K562 (cell line): ENCODE results near the gene MLN. TPM values are rescaled to one million over a fixed set of nuclear protein-coding genes. Genes with fewer than 3 reads are reported as not detected.

ENCODE experiments used
- ARID2 ChIP-seq: fragments of 450-650 bp; IDR thresholded peaks from 2 replicates; pipeline ENCODE4 v1.6.1; 2017; ENCODE audit warnings: antibody characterized with exemption, mild to moderate bottlenecking
- ETV6 ChIP-seq, 3 experiments: fragments of 150-350 bp in 1 of 3; sonication (generic) in 1 of 3; formaldehyde crosslinking in 1 of 3; IDR thresholded peaks; 2 replicates each; pipeline versions ENCODE4 v1.6.1 to v1.8.0; 2014 to 2022; ENCODE audit warnings: borderline replicate concordance in 2 of 3, low read depth in 2 of 3, antibody characterized with exemption in 1 of 3, low read length in 1 of 3, mild to moderate bottlenecking in 1 of 3, missing genetic modification reagents in 1 of 3
- FOXK2 ChIP-seq, 2 experiments: fragments of 450-650 bp; IDR thresholded peaks in 1 of 2; conservative IDR thresholded peaks in 1 of 2; 2 replicates each; pipeline ENCODE4 v1.6.1; 2016; ENCODE audit warnings: low read depth in 2 of 2, mild to moderate bottlenecking in 1 of 2
- HES1 ChIP-seq: fragments of 450-650 bp; IDR thresholded peaks from 2 replicates; pipeline ENCODE4 v1.6.1; 2016; ENCODE audit warnings: low read depth, mild to moderate bottlenecking, moderate library complexity
- JUND ChIP-seq, 2 experiments: IDR thresholded peaks; 2 replicates in 1 of 2; 3 replicates in 1 of 2; pipeline ENCODE4 v1.6.1; 2011; ENCODE audit warnings: borderline replicate concordance in 2 of 2, low read depth in 2 of 2, low read length in 2 of 2, improper control_type of control experiment in 1 of 2, missing biosample characterization in 1 of 2, missing genetic modification characterization in 1 of 2, missing genetic modification reagents in 1 of 2
- PHF21A ChIP-seq: fragments of 450-650 bp; IDR thresholded peaks from 2 replicates; pipeline ENCODE4 v1.6.1; 2017; ENCODE audit warnings: low read depth, borderline replicate concordance
- PPARD ChIP-seq: fragments of 250-450 bp; sonication (Bioruptor Pico); IDR thresholded peaks from 2 replicates; pipeline ENCODE4 v1.8.0; 2022; ENCODE audit warnings: inconsistent platforms, mild to moderate bottlenecking, moderate library complexity
- RFX7 ChIP-seq: fragments of 250-450 bp; sonication (Bioruptor Pico); IDR thresholded peaks from 2 replicates; pipeline ENCODE4 v1.5.1; 2021; ENCODE audit warnings: mild to moderate bottlenecking
- SMARCB1 ChIP-seq: IDR thresholded peaks from 2 replicates; pipeline ENCODE4 v1.6.1; 2011; ENCODE audit warnings: improper control_type of control experiment, low read depth; ENCODE audit not compliant: insufficient read length
- SREBF2 ChIP-seq: sonication (generic); formaldehyde crosslinking; IDR thresholded peaks from 2 replicates; pipeline ENCODE4 v1.4.0; 2020; ENCODE audit warnings: mild to moderate bottlenecking, missing genetic modification reagents
- STAT5A ChIP-seq: IDR thresholded peaks from 2 replicates; pipeline ENCODE4 v1.6.1; 2012; ENCODE audit warnings: low read length, inconsistent platforms, borderline replicate concordance
- ZFX ChIP-seq: sonication (generic); formaldehyde crosslinking; IDR thresholded peaks from 2 replicates; pipeline ENCODE4 v1.8.0; 2022; ENCODE audit warnings: mild to moderate bottlenecking, missing genetic modification reagents, moderate library complexity
- ZNF695 ChIP-seq: fragments of 450-650 bp; formaldehyde crosslinking; IDR thresholded peaks from 2 replicates; pipeline ENCODE4 v1.4.0; 2020; ENCODE audit warnings: mild to moderate bottlenecking, moderate library complexity
- ZNF764 ChIP-seq: fragments of 250-450 bp; sonication (Bioruptor Pico); IDR thresholded peaks from 2 replicates; pipeline ENCODE4 v1.4.0; 2020; ENCODE audit warnings: low read depth, mild to moderate bottlenecking, moderate library complexity
- ZNF780A ChIP-seq: fragments of 250-450 bp; sonication (Bioruptor Pico); IDR thresholded peaks from 2 replicates; pipeline ENCODE4 v1.5.0; 2021; ENCODE audit warnings: mild to moderate bottlenecking
- polyA plus RNA-seq, 8 experiments: library from polyadenylated mRNA; depleted of rRNA in 4 of 8; stranded (reverse) in 5 of 8; unstranded in 3 of 8; fragments of >200 nt; fragmentation: Nextera tagmentation in 2 of 8; fragmentation: Illumina TruSeq in 1 of 8; extraction: Ambion mirVana in 2 of 8; extraction: Trizol in 1 of 8; gene quantifications; 2 replicates each; pipeline versions ENCODE4 v1.2.1 to v1.2.3, GENCODE V29; 2011 to 2014; ENCODE audit warnings: inconsistent platforms in 1 of 8, missing spikeins in 1 of 8
- total RNA-seq, 7 experiments: library from RNA; depleted of rRNA in 6 of 7; stranded (reverse); fragments of >200 nt in 6 of 7; fragmentation: Illumina TruSeq in 2 of 7; extraction: Trizol in 2 of 7; gene quantifications; 2 replicates each; pipeline versions ENCODE4 v1.2.1 to v1.2.3, GENCODE V29; 2011 to 2021; ENCODE audit warnings: low replicate concordance in 1 of 7
- TF ChIP-seq, protein P1 (sequence below): fragments of 450-650 bp; formaldehyde crosslinking; IDR thresholded peaks from 2 replicates; pipeline ENCODE4 v1.4.0; 2020; ENCODE audit warnings: mild to moderate bottlenecking, mixed read lengths
- TF ChIP-seq, protein P2 (sequence below): fragments of 250-450 bp; sonication (Bioruptor Pico); IDR thresholded peaks from 2 replicates; pipeline ENCODE4 v1.4.0; 2020; ENCODE audit warnings: mild to moderate bottlenecking, moderate library complexity
- TF ChIP-seq, protein P3 (sequence below): sonication (generic); formaldehyde crosslinking; IDR thresholded peaks from 2 replicates; pipeline ENCODE4 v1.8.0; 2022; ENCODE audit warnings: missing genetic modification reagents, mild to moderate bottlenecking, moderate library complexity, borderline replicate concordance
- TF ChIP-seq, protein P4 (sequence below): sonication (generic); formaldehyde crosslinking; IDR thresholded peaks from 2 replicates; pipeline ENCODE4 v1.8.1; 2023; ENCODE audit warnings: mild to moderate bottlenecking, missing genetic modification reagents

The MLN gene
- total and polyA plus RNA-seq, 9 of the 15 experiments (the other 6 are each of a cell fraction or from before 2014, with no cell fraction given), result not detected

DNA sequence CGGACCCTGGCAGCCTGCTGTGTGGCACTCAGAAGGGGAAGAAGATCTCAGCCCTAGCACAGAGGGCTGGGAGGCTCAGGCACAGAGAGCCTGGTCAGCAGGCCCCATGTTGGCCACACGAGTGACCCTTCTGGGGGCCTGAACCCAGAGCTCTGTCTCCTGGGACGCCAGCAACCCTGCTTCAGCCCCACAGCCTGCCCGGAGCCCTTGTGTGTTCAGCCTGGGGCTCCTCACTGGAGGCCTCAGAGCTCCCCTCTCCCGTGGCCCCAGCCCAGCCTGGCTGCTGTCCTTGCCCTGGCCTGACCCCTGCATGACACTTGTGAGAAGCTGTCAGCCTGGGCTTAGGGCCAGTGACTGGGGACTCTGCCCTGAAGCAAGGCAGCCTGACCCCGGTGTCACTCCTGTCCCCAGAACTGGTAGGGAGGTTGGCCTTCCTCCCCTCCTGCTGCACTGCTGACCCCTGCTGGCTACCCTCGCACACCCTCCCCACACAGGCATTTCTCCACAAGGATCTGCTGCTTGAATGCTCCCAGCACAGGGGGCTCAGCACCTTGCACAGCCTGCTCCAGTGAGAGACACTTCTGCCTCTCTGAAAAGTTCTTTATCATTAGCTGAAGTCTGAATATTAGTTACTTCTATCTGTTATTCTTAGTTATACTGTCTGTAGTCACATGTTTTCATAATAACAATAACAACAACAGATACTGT is 41.7 kb downstream of the MLN start (continued):
- TF ChIP-seq ZNF764 (CRISPR knock-in tag) (no peak), ZFX (CRISPR knock-in tag) (no peak), PHF21A (no peak), SMARCB1 (no peak), ZNF780A (no peak), JUND (IDR thresholded peaks at IDR 0.05; ENCODE audit: borderline replicate concordance, low read depth, low read length) (peak; percentile 44; the same call in 1 of the 2 replicates), JUND (tag; IDR thresholded peaks at IDR 0.05; ENCODE audit: borderline replicate concordance, low read depth, low read length) (no peak; the same call in 2 of the 3 replicates), ZNF695 (CRISPR knock-in tag) (no peak), PPARD (CRISPR knock-in tag) (no peak), STAT5A (no peak), SREBF2 (CRISPR knock-in tag) (no peak), RFX7 (CRISPR knock-in tag) (no peak), HES1 (no peak), ETV6 (IDR thresholded peaks at IDR 0.05; ENCODE audit: borderline replicate concordance in 1 of 2, low read depth in 2 of 2, low read length in 1 of 2) (no peak), ETV6 (CRISPR knock-in tag; IDR thresholded peaks at IDR 0.05; ENCODE audit: borderline replicate concordance) (no peak), FOXK2 (conservative IDR thresholded peaks at IDR 0.05 in 1 of 2, IDR thresholded peaks at IDR 0.05 in 1 of 2; ENCODE audit: low read depth in 2 of 2) (peak in 1 of 2 experiments; percentile 26; a peak in 1 of 4 replicates), ARID2 (peak; percentile 95)
- TF ChIP-seq, protein P1, sequence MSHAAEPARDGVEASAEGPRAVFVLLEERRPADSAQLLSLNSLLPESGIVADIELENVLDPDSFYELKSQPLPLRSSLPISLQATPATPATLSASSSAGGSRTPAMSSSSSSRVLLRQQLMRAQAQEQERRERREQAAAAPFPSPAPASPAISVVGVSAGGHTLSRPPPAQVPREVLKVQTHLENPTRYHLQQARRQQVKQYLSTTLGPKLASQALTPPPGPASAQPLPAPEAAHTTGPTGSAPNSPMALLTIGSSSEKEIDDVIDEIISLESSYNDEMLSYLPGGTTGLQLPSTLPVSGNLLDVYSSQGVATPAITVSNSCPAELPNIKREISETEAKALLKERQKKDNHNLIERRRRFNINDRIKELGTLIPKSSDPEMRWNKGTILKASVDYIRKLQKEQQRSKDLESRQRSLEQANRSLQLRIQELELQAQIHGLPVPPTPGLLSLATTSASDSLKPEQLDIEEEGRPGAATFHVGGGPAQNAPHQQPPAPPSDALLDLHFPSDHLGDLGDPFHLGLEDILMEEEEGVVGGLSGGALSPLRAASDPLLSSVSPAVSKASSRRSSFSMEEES, result no peak
- TF ChIP-seq, protein P2, sequence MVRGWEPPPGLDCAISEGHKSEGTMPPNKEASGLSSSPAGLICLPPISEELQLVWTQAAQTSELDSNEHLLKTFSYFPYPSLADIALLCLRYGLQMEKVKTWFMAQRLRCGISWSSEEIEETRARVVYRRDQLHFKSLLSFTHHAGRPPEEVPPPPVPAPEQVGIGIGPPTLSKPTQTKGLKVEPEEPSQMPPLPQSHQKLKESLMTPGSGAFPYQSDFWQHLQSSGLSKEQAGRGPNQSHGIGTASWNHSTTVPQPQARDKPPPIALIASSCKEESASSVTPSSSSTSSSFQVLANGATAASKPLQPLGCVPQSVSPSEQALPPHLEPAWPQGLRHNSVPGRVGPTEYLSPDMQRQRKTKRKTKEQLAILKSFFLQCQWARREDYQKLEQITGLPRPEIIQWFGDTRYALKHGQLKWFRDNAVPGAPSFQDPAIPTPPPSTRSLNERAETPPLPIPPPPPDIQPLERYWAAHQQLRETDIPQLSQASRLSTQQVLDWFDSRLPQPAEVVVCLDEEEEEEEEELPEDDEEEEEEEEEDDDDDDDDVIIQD (CRISPR knock-in tag), result no peak
- TF ChIP-seq, protein P3, sequence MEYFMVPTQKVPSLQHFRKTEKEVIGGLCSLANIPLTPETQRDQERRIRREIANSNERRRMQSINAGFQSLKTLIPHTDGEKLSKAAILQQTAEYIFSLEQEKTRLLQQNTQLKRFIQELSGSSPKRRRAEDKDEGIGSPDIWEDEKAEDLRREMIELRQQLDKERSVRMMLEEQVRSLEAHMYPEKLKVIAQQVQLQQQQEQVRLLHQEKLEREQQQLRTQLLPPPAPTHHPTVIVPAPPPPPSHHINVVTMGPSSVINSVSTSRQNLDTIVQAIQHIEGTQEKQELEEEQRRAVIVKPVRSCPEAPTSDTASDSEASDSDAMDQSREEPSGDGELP (CRISPR knock-in tag), result peak; percentile 50; the same call in 1 of the 2 replicates
- TF ChIP-seq, protein P4, sequence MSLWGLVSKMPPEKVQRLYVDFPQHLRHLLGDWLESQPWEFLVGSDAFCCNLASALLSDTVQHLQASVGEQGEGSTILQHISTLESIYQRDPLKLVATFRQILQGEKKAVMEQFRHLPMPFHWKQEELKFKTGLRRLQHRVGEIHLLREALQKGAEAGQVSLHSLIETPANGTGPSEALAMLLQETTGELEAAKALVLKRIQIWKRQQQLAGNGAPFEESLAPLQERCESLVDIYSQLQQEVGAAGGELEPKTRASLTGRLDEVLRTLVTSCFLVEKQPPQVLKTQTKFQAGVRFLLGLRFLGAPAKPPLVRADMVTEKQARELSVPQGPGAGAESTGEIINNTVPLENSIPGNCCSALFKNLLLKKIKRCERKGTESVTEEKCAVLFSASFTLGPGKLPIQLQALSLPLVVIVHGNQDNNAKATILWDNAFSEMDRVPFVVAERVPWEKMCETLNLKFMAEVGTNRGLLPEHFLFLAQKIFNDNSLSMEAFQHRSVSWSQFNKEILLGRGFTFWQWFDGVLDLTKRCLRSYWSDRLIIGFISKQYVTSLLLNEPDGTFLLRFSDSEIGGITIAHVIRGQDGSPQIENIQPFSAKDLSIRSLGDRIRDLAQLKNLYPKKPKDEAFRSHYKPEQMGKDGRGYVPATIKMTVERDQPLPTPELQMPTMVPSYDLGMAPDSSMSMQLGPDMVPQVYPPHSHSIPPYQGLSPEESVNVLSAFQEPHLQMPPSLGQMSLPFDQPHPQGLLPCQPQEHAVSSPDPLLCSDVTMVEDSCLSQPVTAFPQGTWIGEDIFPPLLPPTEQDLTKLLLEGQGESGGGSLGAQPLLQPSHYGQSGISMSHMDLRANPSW, result peak; percentile 57; the same call in 1 of the 2 replicates
